ENCODE results near the gene KRT7.

DNA sequence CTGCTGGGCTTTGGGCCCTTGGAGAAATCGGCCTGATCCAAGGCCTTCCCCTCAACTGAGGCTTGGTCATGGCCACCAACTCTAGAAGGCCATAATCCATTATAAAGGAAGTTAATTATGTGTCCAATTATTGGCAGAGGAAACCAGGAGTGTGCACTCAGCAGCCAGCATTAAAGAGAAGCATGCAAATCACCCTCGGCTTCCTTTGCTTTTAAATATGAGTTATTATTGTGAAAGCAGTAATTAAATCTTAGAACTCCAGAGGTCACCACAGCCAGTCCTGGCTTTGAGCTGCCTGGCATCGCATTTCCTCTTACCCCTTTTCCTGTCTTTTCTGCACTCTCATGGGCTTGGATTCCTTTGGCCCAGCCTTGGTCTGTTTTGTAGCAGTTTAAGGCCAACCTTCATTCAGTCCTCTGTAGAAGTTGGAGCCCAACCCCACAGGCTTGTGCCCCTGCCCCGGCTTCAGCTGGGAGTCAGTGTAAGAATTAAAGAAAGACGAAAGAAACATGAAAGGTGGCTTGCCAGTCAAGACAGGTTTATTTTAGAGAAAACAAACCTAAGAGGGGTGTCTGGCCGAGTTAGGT, 26.7 kb downstream of the KRT7 start:
- TF ChIP-seq POLR2A (IDR thresholded peaks at IDR 0.05; ENCODE audit: low read depth, low read length) (no peak), POLR2AphosphoS5 (IDR thresholded peaks at IDR 0.05; ENCODE audit: low read depth, low read length) (no peak), TAF1 (IDR thresholded peaks at IDR 0.05; ENCODE audit: low read depth, low read length) (no peak), SPI1 (IDR thresholded peaks at IDR 0.05; ENCODE audit: low read depth, low read length) (no peak)
